WTC11 (cell line): ENCODE measurements around the gene MKI67.

ENCODE experiments used
- CREB1 ChIP-seq: sonication (generic); formaldehyde crosslinking; IDR thresholded peaks from 2 replicates; pipeline ENCODE4 v1.8.0; 2023; ENCODE audit warnings: mild to moderate bottlenecking, missing genetic modification reagents
- CTCF ChIP-seq: fragments of 200-600 bp; IDR thresholded peaks from 2 replicates; pipeline ENCODE4 v1.8.0; 2022; ENCODE audit warnings: antibody characterized with exemption
- E2F4 ChIP-seq: sonication (generic); formaldehyde crosslinking; IDR thresholded peaks from 2 replicates; pipeline ENCODE4 v1.8.1; 2022; ENCODE audit warnings: low read depth, mild to moderate bottlenecking, moderate library complexity, missing genetic modification reagents, borderline replicate concordance
- HMGA2 ChIP-seq: fragments of 250-450 bp; sonication (Bioruptor Pico); IDR thresholded peaks from 2 replicates; pipeline ENCODE4 v1.4.0; 2021; ENCODE audit warnings: mild to moderate bottlenecking, moderate library complexity
- HMGXB4 ChIP-seq: sonication (generic); formaldehyde crosslinking; IDR thresholded peaks from 2 replicates; pipeline ENCODE4 v1.8.1; 2023; ENCODE audit warnings: mild to moderate bottlenecking, moderate library complexity, missing genetic modification reagents
- MLX ChIP-seq: sonication (generic); formaldehyde crosslinking; IDR thresholded peaks from 2 replicates; pipeline ENCODE4 v1.8.1; 2023; ENCODE audit warnings: mild to moderate bottlenecking, missing genetic modification reagents, moderate library complexity
- NR3C1 ChIP-seq: sonication (generic); formaldehyde crosslinking; conservative IDR thresholded peaks from 2 replicates; pipeline ENCODE4 v1.8.1; 2023; ENCODE audit warnings: low read depth, mild to moderate bottlenecking, missing genetic modification reagents
- PRDM15 ChIP-seq: sonication (generic); formaldehyde crosslinking; IDR thresholded peaks from 2 replicates; pipeline ENCODE4 v1.8.0; 2022; ENCODE audit warnings: missing genetic modification reagents
- TCF7 ChIP-seq: sonication (generic); formaldehyde crosslinking; IDR thresholded peaks from 2 replicates; pipeline ENCODE4 v1.8.0; 2022; ENCODE audit warnings: mild to moderate bottlenecking, low read depth, missing genetic modification reagents, moderate library complexity
- ZNF281 ChIP-seq: sonication (generic); formaldehyde crosslinking; IDR thresholded peaks from 2 replicates; pipeline ENCODE4 v1.8.0; 2023; ENCODE audit warnings: mild to moderate bottlenecking, missing genetic modification reagents
- ZSCAN18 ChIP-seq: fragments of 250-450 bp; sonication (Bioruptor Pico); IDR thresholded peaks from 2 replicates; pipeline ENCODE4 v2.1.2; 2022; ENCODE audit warnings: mild to moderate bottlenecking, moderate library complexity

- TF ChIP-seq ZSCAN18 (CRISPR knock-in tag) (no peak), CTCF (no peak), HMGA2 (no peak), NR3C1 (CRISPR knock-in tag) (no peak), TCF7 (CRISPR knock-in tag) (no peak), PRDM15 (no peak), ZNF281 (no peak), MLX (CRISPR knock-in tag) (no peak), E2F4 (no peak), HMGXB4 (no peak), CREB1 (CRISPR knock-in tag) (no peak)
Measured at GRCh38 chr10:128067691-128068397, 58.4 kb downstream of the MKI67 start.
